Activated B cell treated with CpG ODN at 0.5 μM for 24 hours (primary cell): ENCODE data around the gene CCN5. TPM values are rescaled to one million over a fixed set of nuclear protein-coding genes. Genes with fewer than 3 reads are reported as not detected.
A peak's percentile ranks its signal among the peaks of the same experiment; 100 is the strongest.

Source experiments
- ATAC-seq: fragments of 200-7000 bp; cut with Tn5 transposase; one replicate; pipeline ENCODE4 v1.10.0; 2021; ENCODE audit warnings: low read depth, mild to moderate bottlenecking, moderate library complexity
- CTCF ChIA-PET: fragments of 350-600 bp; sonication (Branson Sonifier 250); formaldehyde crosslinking; loops from one replicate; lab custom pipeline; 2021; ENCODE audit warnings: antibody characterized with exemption; lab: Charles Lee
- POLR2A ChIA-PET: fragments of 350-600 bp; sonication (Branson Sonifier 250); formaldehyde crosslinking; loops from one replicate; lab custom pipeline; 2021; ENCODE audit warnings: antibody characterized with exemption; lab: Charles Lee
- DNase-seq: peaks from one replicate; pipeline ENCODE4 v3.0.0; 2022
- H3K27ac Mint-ChIP-seq: one replicate; pipeline ENCODE4 v1.8.0; 2020; ENCODE audit warnings: mixed read lengths
- H3K27me3 Mint-ChIP-seq: one replicate; pipeline ENCODE4 v1.8.0; 2021; ENCODE audit warnings: mixed read lengths
- H3K36me3 Mint-ChIP-seq: one replicate; pipeline ENCODE4 v1.8.0; 2021; ENCODE audit warnings: low read depth, mixed read lengths
- H3K4me1 Mint-ChIP-seq: one replicate; pipeline ENCODE4 v1.8.0; 2021; ENCODE audit warnings: mixed read lengths
- H3K4me3 Mint-ChIP-seq: one replicate; pipeline ENCODE4 v1.8.0; 2020; ENCODE audit warnings: mild to moderate bottlenecking, mixed read lengths
- H3K9me3 Mint-ChIP-seq: one replicate; pipeline ENCODE4 v1.8.0; 2020; ENCODE audit warnings: mixed read lengths
- intact Hi-C: fragments of 100-400 bp; cut with micrococcal nuclease; formaldehyde crosslinking; loops from one replicate; pipeline ENCODE4 v1.15.1; 2024
- total RNA-seq: library from RNA; stranded (reverse); gene quantifications from 2 replicates; pipeline ENCODE4 v1.2.3, GENCODE V29; 2022
- TF ChIP-seq, protein P1 (sequence below): fragments of 200-600 bp; IDR thresholded peaks from one replicate; pipeline ENCODE4 v1.8.0; 2022; ENCODE audit warnings: antibody characterized with exemption, mild to moderate bottlenecking

The CCN5 gene
- total RNA-seq, 1 donor from 2014 or later = not detected

- ChIA-PET POLR2A (interaction anchor here (0.5 kb wide), 1 partner anchor 221 kb away, joined by 3 read pairs; the partner anchor contains the start of gene STK4), CTCF (interaction anchor here (0.6 kb wide), 1 partner anchor 273 kb away, joined by 3 read pairs; no protein-coding TSS in a partner anchor)
- Mint-ChIP-seq H3K27me3 (peaks cover 31% of the 10 kb centered on the region), H3K4me1 (peaks cover 22% of the 10 kb centered on the region), H3K4me3 (peak within 1 kb of the TSS; percentile 71), H3K27ac (no peak within 1 kb of the TSS), H3K9me3 (no peaks in the 10 kb centered on the region), H3K36me3 (no peaks in the 10 kb centered on the region)
- TF ChIP-seq, protein P1, sequence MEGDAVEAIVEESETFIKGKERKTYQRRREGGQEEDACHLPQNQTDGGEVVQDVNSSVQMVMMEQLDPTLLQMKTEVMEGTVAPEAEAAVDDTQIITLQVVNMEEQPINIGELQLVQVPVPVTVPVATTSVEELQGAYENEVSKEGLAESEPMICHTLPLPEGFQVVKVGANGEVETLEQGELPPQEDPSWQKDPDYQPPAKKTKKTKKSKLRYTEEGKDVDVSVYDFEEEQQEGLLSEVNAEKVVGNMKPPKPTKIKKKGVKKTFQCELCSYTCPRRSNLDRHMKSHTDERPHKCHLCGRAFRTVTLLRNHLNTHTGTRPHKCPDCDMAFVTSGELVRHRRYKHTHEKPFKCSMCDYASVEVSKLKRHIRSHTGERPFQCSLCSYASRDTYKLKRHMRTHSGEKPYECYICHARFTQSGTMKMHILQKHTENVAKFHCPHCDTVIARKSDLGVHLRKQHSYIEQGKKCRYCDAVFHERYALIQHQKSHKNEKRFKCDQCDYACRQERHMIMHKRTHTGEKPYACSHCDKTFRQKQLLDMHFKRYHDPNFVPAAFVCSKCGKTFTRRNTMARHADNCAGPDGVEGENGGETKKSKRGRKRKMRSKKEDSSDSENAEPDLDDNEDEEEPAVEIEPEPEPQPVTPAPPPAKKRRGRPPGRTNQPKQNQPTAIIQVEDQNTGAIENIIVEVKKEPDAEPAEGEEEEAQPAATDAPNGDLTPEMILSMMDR = no peak
- DNase-seq (peak; percentile 37), ATAC-seq (peak; percentile 65)
- intact Hi-C loops = loop anchor here (5.0 kb wide), 2 partner anchors 352 to 358 kb away; no protein-coding TSS in a partner anchor
These were observed 30.6 kb downstream of the CCN5 start, which contains the start of gene KCNK15 for GRCh38 chr20:44745598-44746366. Gene KCNK15 (plus strand): TSS chr20:44745865. CDS start chr20:44745911, 46 bp downstream.

GRCh38 chr20:44746367-44747165 lies 31.4 kb downstream of the CCN5 start:
- H3K27me3 Mint-ChIP-seq = peaks cover 37% of the 10 kb centered on the region
- POLR2A ChIA-PET = interaction anchor here (0.5 kb wide), 1 partner anchor 220 kb away, joined by 3 read pairs; the partner anchor contains the start of gene STK4
- H3K9me3 Mint-ChIP-seq = no peaks in the 10 kb centered on the region
- H3K4me1 Mint-ChIP-seq = peaks cover 22% of the 10 kb centered on the region
- no peak for ATAC-seq
- H3K4me3 Mint-ChIP-seq = peak overlapping the region; percentile 71
- no peak overlapping the region for H3K27ac Mint-ChIP-seq
- CTCF ChIA-PET = interaction anchor here (0.6 to 1.9 kb wide), 7 partner anchors 9 to 362 kb away, joined by 3 to 10 read pairs (median 4); no protein-coding TSS in a partner anchor
- intact Hi-C loops = loop anchor here (1.0 to 5.0 kb wide), 3 partner anchors 121 to 359 kb away; no protein-coding TSS in a partner anchor
- TF ChIP-seq, protein P1 = no peak
- DNase-seq = no peak
- H3K36me3 Mint-ChIP-seq = no peaks in the 10 kb centered on the region

DNA sequence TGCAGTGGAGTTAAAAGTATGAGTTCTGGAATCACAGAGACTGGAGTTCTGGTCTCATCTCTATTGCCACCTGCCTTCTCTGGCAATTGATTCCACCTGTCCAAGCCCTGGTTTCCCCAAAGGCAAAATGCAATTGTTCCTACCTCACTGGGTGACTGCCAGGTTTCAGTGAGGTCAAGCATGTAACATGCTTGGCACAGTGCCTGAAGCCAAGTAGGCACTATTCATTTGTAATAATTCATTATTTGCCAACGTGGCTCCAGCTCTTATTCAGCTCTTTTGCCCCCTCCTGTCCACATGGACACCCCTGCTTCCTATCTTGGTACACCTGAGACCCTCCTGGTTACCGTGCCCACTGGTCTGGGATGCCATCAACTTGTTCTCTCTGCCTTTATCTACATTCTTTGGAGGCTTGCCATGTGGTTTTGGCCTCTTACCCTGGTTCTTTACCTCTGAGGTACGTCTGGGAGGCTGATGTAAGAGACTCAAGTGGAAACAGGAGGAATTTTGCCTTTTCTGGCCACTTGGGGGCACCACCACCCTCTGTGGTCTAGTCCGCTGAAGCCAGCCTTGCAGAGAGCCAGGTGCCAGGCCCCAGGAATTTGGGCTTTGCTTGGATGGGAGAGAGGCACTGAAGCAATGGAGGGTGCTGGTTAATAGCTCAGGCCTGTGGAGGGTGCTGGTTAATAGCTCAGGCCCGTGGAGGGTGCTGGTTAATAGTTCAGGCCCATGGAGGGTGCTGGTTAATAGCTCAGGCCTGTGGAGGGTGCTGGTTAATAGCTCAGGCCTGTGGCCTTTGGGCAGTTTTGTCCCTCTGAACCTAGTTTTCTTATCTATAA lies 32.2 kb downstream of the CCN5 start:
- no peaks in the 10 kb centered on the region for H3K9me3 Mint-ChIP-seq
- no peaks in the 10 kb centered on the region for H3K36me3 Mint-ChIP-seq
- peak; percentile 32 for DNase-seq
- intact Hi-C loops = loop anchor here (1.0 to 5.0 kb wide), 3 partner anchors 120 to 360 kb away; no protein-coding TSS in a partner anchor
- peaks cover 15% of the 10 kb centered on the region for H3K4me1 Mint-ChIP-seq
- H3K4me3 Mint-ChIP-seq = peak overlapping the region; percentile 25
- ATAC-seq = no peak
- peaks cover 36% of the 10 kb centered on the region for H3K27me3 Mint-ChIP-seq
- TF ChIP-seq, protein P1 = no peak
- H3K27ac Mint-ChIP-seq = no peak overlapping the region
- POLR2A ChIA-PET = no interaction called here
- CTCF ChIA-PET = interaction anchor here (0.6 to 1.9 kb wide), 10 partner anchors 9 to 363 kb away, joined by 3 to 10 read pairs (median 4); no protein-coding TSS in a partner anchor

- TF ChIP-seq, protein P1 = no peak
- intact Hi-C loops = loop anchor here (5.0 kb wide), 2 partner anchors 349 to 361 kb away; no protein-coding TSS in a partner anchor
- H3K27me3 Mint-ChIP-seq = peaks cover 36% of the 10 kb centered on the region
- H3K9me3 Mint-ChIP-seq = no peaks in the 10 kb centered on the region
- H3K36me3 Mint-ChIP-seq = no peaks in the 10 kb centered on the region
- H3K4me3 Mint-ChIP-seq = no peak overlapping the region
- DNase-seq = no peak
- no peak for ATAC-seq
- POLR2A ChIA-PET = no interaction called here
- CTCF ChIA-PET = interaction anchor here (0.7 to 1.9 kb wide), 8 partner anchors 8 to 363 kb away, joined by 3 to 10 read pairs (median 4); no protein-coding TSS in a partner anchor
- H3K27ac Mint-ChIP-seq = no peak overlapping the region
- peaks cover 9% of the 10 kb centered on the region for H3K4me1 Mint-ChIP-seq
These were observed 32.8 kb downstream of the CCN5 start for GRCh38 chr20:44748005-44748370.
